Measurements from ENCODE around the gene PLCH1. TPM values are rescaled to one million over a fixed set of nuclear protein-coding genes. Genes with fewer than 3 reads are reported as not detected.

PLCH1 gene
- total and polyA plus RNA-seq, 2 of the 13 experiments (the other 11 are each of a cell fraction or from before 2014, with no cell fraction given) = 2.0 to 3.0 TPM

DNA sequence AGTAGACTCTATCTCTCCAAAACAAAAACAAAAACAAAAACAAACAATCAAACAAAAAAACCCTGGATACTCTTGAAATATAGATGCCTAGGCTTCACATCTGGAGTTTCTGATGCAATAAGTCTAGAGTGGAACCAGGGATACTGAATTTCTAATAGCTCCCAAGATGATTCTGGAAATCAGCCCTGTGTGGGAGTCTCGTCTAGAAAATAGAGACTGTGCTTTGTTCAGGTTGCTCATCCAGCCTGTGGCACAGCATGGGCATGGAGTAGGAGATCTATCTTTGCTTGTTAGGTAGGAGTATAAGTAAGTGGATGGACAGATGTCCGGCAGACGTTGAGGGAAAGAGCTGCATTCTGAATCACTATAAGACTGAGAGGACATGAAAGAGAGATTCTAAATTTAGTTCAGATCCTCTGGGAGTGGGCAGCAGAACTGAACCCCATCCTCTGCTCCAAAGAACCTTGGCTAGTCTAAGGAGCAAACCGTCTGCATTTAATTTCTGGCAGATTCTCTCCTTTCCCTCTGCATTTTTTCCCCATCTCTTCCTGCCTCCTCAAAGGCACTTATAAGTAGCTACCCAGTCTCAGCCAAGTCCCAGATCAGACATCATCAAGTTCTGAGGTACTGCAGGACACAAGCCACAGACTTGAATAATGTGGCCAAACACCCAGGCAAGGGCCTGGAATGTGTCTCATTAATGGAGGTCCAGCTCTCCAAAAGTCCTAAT is 358.8 kb downstream of the PLCH1 start:
- FAIRE-seq (no peak), DNase-seq (ENCODE audit: low spot score) (no peak), ATAC-seq (no peak)
- Histone ChIP-seq H2AFZ (ENCODE audit: low read length) (no peak overlapping the region), H3K36me3 (replicated peaks in 1 of 2; ENCODE audit: control insufficient read depth in 1 of 2, insufficient read depth in 2 of 2, low read length in 2 of 2) (no peaks in the 10 kb centered on the region), H3K27me3 (ENCODE audit: control insufficient read depth in 1 of 2, insufficient read depth in 2 of 2, low read length in 2 of 2) (peaks cover 0 to 5% of the 10 kb centered on the region in 2 experiments; a peak in 1 of 5 replicates), H3K4me3 (replicated peaks in 1 of 3; ENCODE audit: insufficient read depth in 1 of 3, low read depth in 2 of 3, low read length in 3 of 3) (no peak overlapping the region), H3K4me1 (ENCODE audit: insufficient read depth, low read length) (no peaks in the 10 kb centered on the region), H4K20me1 (ENCODE audit: insufficient read depth, low read length) (no peaks in the 10 kb centered on the region), H3K27ac (ENCODE audit: extremely low read length, insufficient read depth, low read length) (no peak overlapping the region), H3K4me2 (ENCODE audit: low read depth, low read length) (no peak overlapping the region), H3K9ac (ENCODE audit: insufficient read depth, low read depth, low read length) (no peak overlapping the region), H3K9me3 (ENCODE audit: low read length) (no peaks in the 10 kb centered on the region), H3K79me2 (ENCODE audit: insufficient read depth, low read length) (no peaks in the 10 kb centered on the region)
- intact Hi-C loops (cut with micrococcal nuclease; ENCODE audit: unreplicated experiment) (loop anchor here (10.0 kb wide), 1 partner anchor 469 kb away; the partner anchor contains the start of gene SLC33A1), in situ Hi-C loops (cut with HindIII; ENCODE audit: extremely low pct_ligation_motif_present, low pct_unique_long_range_greater_than_20kb) (no loop called here)
- POLR2A ChIA-PET = no interaction called here
- no TSS peak for BruUV-seq (replicated peaks)
- CTCF ChIA-PET (ENCODE audit: low intra/inter-chr PET ratio, low total read pairs) = no interaction called here
- no peak for TF ChIP-seq ETV5 (CRISPR knock-in tag; IDR thresholded peaks at IDR 0.05; ENCODE audit: borderline replicate concordance)
- TF ChIP-seq SAFB2 (CRISPR knock-in tag; IDR thresholded peaks at IDR 0.05; ENCODE audit: borderline replicate concordance, low read depth) = no peak
- TF ChIP-seq ZBTB8A (CRISPR knock-in tag; IDR thresholded peaks at IDR 0.05; ENCODE audit: borderline replicate concordance, low read depth) = no peak
- no peak for TF ChIP-seq KMT2B (CRISPR knock-in tag; IDR thresholded peaks at IDR 0.05)
- TF ChIP-seq, protein P1, sequence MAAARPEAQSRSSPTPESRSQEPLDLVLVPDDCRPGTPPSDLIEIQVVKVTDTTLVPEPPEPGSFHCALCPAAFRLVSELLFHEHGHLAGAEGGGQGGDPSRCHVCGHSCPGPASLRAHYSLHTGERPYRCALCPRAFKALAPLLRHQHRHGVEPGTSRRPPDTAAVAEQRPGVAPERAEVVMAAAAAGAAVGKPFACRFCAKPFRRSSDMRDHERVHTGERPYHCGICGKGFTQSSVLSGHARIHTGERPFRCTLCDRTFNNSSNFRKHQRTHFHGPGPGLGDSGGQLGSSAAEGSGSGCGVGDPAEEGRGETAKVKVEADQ (CRISPR knock-in tag; IDR thresholded peaks at IDR 0.05; ENCODE audit: borderline replicate concordance) = no peak
- TF ChIP-seq, protein P2, sequence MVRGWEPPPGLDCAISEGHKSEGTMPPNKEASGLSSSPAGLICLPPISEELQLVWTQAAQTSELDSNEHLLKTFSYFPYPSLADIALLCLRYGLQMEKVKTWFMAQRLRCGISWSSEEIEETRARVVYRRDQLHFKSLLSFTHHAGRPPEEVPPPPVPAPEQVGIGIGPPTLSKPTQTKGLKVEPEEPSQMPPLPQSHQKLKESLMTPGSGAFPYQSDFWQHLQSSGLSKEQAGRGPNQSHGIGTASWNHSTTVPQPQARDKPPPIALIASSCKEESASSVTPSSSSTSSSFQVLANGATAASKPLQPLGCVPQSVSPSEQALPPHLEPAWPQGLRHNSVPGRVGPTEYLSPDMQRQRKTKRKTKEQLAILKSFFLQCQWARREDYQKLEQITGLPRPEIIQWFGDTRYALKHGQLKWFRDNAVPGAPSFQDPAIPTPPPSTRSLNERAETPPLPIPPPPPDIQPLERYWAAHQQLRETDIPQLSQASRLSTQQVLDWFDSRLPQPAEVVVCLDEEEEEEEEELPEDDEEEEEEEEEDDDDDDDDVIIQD (CRISPR knock-in tag; IDR thresholded peaks at IDR 0.05; ENCODE audit: low read depth) = no peak
- TF ChIP-seq NFKBIZ (CRISPR knock-in tag; IDR thresholded peaks at IDR 0.05) = no peak
- TF ChIP-seq ZSCAN12 (CRISPR knock-in tag; IDR thresholded peaks at IDR 0.05) = no peak
- TF ChIP-seq, protein P3, sequence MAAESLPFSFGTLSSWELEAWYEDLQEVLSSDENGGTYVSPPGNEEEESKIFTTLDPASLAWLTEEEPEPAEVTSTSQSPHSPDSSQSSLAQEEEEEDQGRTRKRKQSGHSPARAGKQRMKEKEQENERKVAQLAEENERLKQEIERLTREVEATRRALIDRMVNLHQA (CRISPR knock-in tag; IDR thresholded peaks at IDR 0.05) = no peak
- no peak for TF ChIP-seq ZNF44 (CRISPR knock-in tag; IDR thresholded peaks at IDR 0.05)
- TF ChIP-seq SIX1 (CRISPR knock-in tag; IDR thresholded peaks at IDR 0.05; ENCODE audit: borderline replicate concordance) = no peak
- no peak for TF ChIP-seq RCOR2 (CRISPR knock-in tag; IDR thresholded peaks at IDR 0.05)
- TF ChIP-seq, protein P4, sequence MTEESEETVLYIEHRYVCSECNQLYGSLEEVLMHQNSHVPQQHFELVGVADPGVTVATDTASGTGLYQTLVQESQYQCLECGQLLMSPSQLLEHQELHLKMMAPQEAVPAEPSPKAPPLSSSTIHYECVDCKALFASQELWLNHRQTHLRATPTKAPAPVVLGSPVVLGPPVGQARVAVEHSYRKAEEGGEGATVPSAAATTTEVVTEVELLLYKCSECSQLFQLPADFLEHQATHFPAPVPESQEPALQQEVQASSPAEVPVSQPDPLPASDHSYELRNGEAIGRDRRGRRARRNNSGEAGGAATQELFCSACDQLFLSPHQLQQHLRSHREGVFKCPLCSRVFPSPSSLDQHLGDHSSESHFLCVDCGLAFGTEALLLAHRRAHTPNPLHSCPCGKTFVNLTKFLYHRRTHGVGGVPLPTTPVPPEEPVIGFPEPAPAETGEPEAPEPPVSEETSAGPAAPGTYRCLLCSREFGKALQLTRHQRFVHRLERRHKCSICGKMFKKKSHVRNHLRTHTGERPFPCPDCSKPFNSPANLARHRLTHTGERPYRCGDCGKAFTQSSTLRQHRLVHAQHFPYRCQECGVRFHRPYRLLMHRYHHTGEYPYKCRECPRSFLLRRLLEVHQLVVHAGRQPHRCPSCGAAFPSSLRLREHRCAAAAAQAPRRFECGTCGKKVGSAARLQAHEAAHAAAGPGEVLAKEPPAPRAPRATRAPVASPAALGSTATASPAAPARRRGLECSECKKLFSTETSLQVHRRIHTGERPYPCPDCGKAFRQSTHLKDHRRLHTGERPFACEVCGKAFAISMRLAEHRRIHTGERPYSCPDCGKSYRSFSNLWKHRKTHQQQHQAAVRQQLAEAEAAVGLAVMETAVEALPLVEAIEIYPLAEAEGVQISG (CRISPR knock-in tag; IDR thresholded peaks at IDR 0.05) = no peak
- no peak for TF ChIP-seq TRIM24 (CRISPR knock-in tag; IDR thresholded peaks at IDR 0.05)
- WGBS (ENCODE audit: low lambda C conversion rate) = 39% methylated on average over 4 of the region's 4 CpGs

Data from HepG2 (cell line).